ENCODE measurements around the gene CCDC92B. TPM values are rescaled to one million over a fixed set of nuclear protein-coding genes. Genes with fewer than 3 reads are reported as not detected.

Gene CCDC92B
- total and polyA plus RNA-seq, 2 of the 13 experiments (the other 11 are each of a cell fraction or from before 2014, with no cell fraction given): not detected

DNA sequence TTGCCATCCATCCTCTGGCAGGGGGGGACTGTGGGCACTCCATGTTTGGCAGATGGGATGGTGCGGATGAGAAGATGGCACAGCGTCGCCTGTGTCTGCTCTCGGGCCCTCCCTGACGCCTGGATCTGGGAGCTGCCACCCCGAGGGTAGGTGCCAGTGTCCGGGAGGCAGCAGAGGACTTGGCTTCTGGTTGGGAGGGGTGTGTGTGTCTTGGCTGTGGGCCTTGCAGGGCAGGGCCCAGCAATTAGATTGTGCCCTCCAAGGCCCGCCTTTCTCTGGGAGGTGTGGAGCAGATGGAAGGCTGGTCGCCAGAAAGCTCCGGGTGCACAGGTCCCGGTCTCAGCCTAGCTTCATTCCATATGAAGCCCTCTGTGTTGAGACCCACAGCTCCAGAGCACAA lies 48.2 kb upstream of the CCDC92B start:
- no peak for ATAC-seq
- ChIA-PET POLR2A (no interaction called here), CTCF (ENCODE audit: low intra/inter-chr PET ratio, low total read pairs) (no interaction called here)

DNA sequence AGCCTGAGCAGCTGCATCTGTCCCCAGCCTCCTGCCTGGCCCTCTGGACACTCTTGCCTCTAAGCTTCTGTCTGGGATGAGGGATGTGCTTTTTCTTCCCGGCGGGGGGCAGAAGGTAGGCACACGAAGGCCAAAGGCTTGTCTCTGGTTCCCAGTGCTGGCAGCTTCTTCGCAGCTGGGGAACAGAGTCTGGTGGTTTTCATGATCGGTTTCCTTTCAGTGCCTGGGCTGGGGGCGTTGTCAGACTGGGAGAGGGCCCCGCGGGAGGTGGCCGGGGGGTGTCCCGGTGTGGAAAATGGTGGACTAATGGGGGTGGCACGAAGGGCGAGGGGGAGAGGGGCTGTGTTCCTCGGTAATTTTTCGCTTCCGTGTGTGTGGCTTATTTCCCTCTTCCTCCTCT lies 47.8 kb upstream of the CCDC92B start:
- H3K36me3 ChIP-seq (replicated peaks in 1 of 2; ENCODE audit: control insufficient read depth in 1 of 2, insufficient read depth in 2 of 2, low read length in 2 of 2): no peaks in the 10 kb centered on the region
- FAIRE-seq (no peak), DNase-seq (ENCODE audit: low spot score) (no peak), ATAC-seq (no peak)
- H4K20me1 ChIP-seq (ENCODE audit: insufficient read depth, low read length): no peaks in the 10 kb centered on the region
- no peaks in the 10 kb centered on the region for H3K79me2 ChIP-seq (ENCODE audit: insufficient read depth, low read length)
- no peaks in the 10 kb centered on the region for H3K9me3 ChIP-seq (ENCODE audit: low read length)
- H3K27ac ChIP-seq (ENCODE audit: extremely low read length, insufficient read depth, low read length): no peak overlapping the region
- BruUV-seq (replicated peaks): no TSS peak
- CTCF ChIA-PET (ENCODE audit: low intra/inter-chr PET ratio, low total read pairs): no interaction called here
- H3K9ac ChIP-seq (ENCODE audit: insufficient read depth, low read depth, low read length): no peak overlapping the region
- no peak overlapping the region for H3K4me3 ChIP-seq (replicated peaks in 1 of 3; ENCODE audit: insufficient read depth in 1 of 3, low read depth in 2 of 3, low read length in 3 of 3)
- H3K27me3 ChIP-seq (ENCODE audit: control insufficient read depth in 1 of 2, insufficient read depth in 2 of 2, low read length in 2 of 2): peaks cover 1 to 9% of the 10 kb centered on the region in 2 experiments; a peak in 3 of 5 replicates
- in situ Hi-C loops (cut with HindIII; ENCODE audit: extremely low pct_ligation_motif_present, low pct_unique_long_range_greater_than_20kb) (no loop called here), intact Hi-C loops (cut with micrococcal nuclease; ENCODE audit: unreplicated experiment) (no loop called here)
- no peaks in the 10 kb centered on the region for H3K4me1 ChIP-seq (ENCODE audit: insufficient read depth, low read length)
- 41% methylated on average over 14 of the region's 15 CpGs for WGBS (ENCODE audit: low lambda C conversion rate)
- H3K4me2 ChIP-seq (ENCODE audit: low read depth, low read length): no peak overlapping the region
- POLR2A ChIA-PET: no interaction called here
- no peak overlapping the region for H2AFZ ChIP-seq (ENCODE audit: low read length)
- TF ChIP-seq, protein P1, sequence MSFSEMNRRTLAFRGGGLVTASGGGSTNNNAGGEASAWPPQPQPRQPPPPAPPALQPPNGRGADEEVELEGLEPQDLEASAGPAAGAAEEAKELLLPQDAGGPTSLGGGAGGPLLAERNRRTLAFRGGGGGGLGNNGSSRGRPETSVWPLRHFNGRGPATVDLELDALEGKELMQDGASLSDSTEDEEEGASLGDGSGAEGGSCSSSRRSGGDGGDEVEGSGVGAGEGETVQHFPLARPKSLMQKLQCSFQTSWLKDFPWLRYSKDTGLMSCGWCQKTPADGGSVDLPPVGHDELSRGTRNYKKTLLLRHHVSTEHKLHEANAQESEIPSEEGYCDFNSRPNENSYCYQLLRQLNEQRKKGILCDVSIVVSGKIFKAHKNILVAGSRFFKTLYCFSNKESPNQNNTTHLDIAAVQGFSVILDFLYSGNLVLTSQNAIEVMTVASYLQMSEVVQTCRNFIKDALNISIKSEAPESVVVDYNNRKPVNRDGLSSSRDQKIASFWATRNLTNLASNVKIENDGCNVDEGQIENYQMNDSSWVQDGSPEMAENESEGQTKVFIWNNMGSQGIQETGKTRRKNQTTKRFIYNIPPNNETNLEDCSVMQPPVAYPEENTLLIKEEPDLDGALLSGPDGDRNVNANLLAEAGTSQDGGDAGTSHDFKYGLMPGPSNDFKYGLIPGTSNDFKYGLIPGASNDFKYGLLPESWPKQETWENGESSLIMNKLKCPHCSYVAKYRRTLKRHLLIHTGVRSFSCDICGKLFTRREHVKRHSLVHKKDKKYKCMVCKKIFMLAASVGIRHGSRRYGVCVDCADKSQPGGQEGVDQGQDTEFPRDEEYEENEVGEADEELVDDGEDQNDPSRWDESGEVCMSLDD (CRISPR knock-in tag; IDR thresholded peaks at IDR 0.05; ENCODE audit: borderline replicate concordance): no peak
- TF ChIP-seq, protein P2, sequence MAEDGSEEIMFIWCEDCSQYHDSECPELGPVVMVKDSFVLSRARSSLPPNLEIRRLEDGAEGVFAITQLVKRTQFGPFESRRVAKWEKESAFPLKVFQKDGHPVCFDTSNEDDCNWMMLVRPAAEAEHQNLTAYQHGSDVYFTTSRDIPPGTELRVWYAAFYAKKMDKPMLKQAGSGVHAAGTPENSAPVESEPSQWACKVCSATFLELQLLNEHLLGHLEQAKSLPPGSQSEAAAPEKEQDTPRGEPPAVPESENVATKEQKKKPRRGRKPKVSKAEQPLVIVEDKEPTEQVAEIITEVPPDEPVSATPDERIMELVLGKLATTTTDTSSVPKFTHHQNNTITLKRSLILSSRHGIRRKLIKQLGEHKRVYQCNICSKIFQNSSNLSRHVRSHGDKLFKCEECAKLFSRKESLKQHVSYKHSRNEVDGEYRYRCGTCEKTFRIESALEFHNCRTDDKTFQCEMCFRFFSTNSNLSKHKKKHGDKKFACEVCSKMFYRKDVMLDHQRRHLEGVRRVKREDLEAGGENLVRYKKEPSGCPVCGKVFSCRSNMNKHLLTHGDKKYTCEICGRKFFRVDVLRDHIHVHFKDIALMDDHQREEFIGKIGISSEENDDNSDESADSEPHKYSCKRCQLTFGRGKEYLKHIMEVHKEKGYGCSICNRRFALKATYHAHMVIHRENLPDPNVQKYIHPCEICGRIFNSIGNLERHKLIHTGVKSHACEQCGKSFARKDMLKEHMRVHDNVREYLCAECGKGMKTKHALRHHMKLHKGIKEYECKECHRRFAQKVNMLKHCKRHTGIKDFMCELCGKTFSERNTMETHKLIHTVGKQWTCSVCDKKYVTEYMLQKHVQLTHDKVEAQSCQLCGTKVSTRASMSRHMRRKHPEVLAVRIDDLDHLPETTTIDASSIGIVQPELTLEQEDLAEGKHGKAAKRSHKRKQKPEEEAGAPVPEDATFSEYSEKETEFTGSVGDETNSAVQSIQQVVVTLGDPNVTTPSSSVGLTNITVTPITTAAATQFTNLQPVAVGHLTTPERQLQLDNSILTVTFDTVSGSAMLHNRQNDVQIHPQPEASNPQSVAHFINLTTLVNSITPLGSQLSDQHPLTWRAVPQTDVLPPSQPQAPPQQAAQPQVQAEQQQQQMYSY (CRISPR knock-in tag; IDR thresholded peaks at IDR 0.05): no peak
- no peak for TF ChIP-seq THAP11 (CRISPR knock-in tag; IDR thresholded peaks at IDR 0.05)

More for the DNA sequence above, 48.2 kb upstream of the CCDC92B start:
- Histone ChIP-seq H3K4me2 (ENCODE audit: low read depth, low read length) (no peak overlapping the region), H3K9me3 (ENCODE audit: low read length) (no peaks in the 10 kb centered on the region), H3K27ac (ENCODE audit: extremely low read length, insufficient read depth, low read length) (no peak overlapping the region), H3K27me3 (ENCODE audit: control insufficient read depth in 1 of 2, insufficient read depth in 2 of 2, low read length in 2 of 2) (peaks cover 1 to 9% of the 10 kb centered on the region in 2 experiments; a peak in 3 of 5 replicates), H4K20me1 (ENCODE audit: insufficient read depth, low read length) (no peaks in the 10 kb centered on the region), H3K36me3 (replicated peaks in 1 of 2; ENCODE audit: control insufficient read depth in 1 of 2, insufficient read depth in 2 of 2, low read length in 2 of 2) (no peaks in the 10 kb centered on the region), H3K79me2 (ENCODE audit: insufficient read depth, low read length) (no peaks in the 10 kb centered on the region), H3K9ac (ENCODE audit: insufficient read depth, low read depth, low read length) (no peak overlapping the region), H3K4me1 (ENCODE audit: insufficient read depth, low read length) (no peaks in the 10 kb centered on the region), H2AFZ (ENCODE audit: low read length) (no peak overlapping the region), H3K4me3 (replicated peaks in 1 of 3; ENCODE audit: insufficient read depth in 1 of 3, low read depth in 2 of 3, low read length in 3 of 3) (no peak overlapping the region)
- TF ChIP-seq NKX3-1 (CRISPR knock-in tag; IDR thresholded peaks at IDR 0.05) (no peak), RCOR2 (CRISPR knock-in tag; IDR thresholded peaks at IDR 0.05) (no peak), ZNF44 (CRISPR knock-in tag; IDR thresholded peaks at IDR 0.05) (no peak), NCOA5 (CRISPR knock-in tag; IDR thresholded peaks at IDR 0.05) (no peak), ZFP36L1 (CRISPR knock-in tag; IDR thresholded peaks at IDR 0.05) (no peak), THYN1 (CRISPR knock-in tag; IDR thresholded peaks at IDR 0.05; ENCODE audit: borderline replicate concordance, low read depth) (no peak), POLR2G (IDR thresholded peaks at IDR 0.05; ENCODE audit: low read depth, low read length) (no peak), MAFK (conservative IDR thresholded peaks at IDR 0.05 in 1 of 2, IDR thresholded peaks at IDR 0.05 in 1 of 2; ENCODE audit: low read length in 2 of 2) (no peak), TAF15 (IDR thresholded peaks at IDR 0.05; ENCODE audit: low read depth, low read length, poor library complexity, severe bottlenecking) (no peak), CENPX (CRISPR knock-in tag; IDR thresholded peaks at IDR 0.05) (no peak), ZNF569 (CRISPR knock-in tag; IDR thresholded peaks at IDR 0.05; ENCODE audit: borderline replicate concordance) (no peak), ZBTB21 (CRISPR knock-in tag; IDR thresholded peaks at IDR 0.05) (no peak), ZBTB8A (CRISPR knock-in tag; IDR thresholded peaks at IDR 0.05; ENCODE audit: borderline replicate concordance, low read depth) (no peak)
- TF ChIP-seq, protein P3, sequence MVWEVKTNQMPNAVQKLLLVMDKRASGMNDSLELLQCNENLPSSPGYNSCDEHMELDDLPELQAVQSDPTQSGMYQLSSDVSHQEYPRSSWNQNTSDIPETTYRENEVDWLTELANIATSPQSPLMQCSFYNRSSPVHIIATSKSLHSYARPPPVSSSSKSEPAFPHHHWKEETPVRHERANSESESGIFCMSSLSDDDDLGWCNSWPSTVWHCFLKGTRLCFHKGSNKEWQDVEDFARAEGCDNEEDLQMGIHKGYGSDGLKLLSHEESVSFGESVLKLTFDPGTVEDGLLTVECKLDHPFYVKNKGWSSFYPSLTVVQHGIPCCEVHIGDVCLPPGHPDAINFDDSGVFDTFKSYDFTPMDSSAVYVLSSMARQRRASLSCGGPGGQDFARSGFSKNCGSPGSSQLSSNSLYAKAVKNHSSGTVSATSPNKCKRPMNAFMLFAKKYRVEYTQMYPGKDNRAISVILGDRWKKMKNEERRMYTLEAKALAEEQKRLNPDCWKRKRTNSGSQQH (CRISPR knock-in tag; IDR thresholded peaks at IDR 0.05; ENCODE audit: low read depth): no peak
- in situ Hi-C loops (cut with HindIII; ENCODE audit: extremely low pct_ligation_motif_present, low pct_unique_long_range_greater_than_20kb) (no loop called here), intact Hi-C loops (cut with micrococcal nuclease; ENCODE audit: unreplicated experiment) (no loop called here)
- WGBS (ENCODE audit: low lambda C conversion rate): 80% methylated on average over 5 of the region's 11 CpGs
- no TSS peak for BruUV-seq (replicated peaks)
- FAIRE-seq (no peak), DNase-seq (ENCODE audit: low spot score) (no peak)
